Measurements from ENCODE around the gene SPATA33.

Gene SPATA33

DNA sequence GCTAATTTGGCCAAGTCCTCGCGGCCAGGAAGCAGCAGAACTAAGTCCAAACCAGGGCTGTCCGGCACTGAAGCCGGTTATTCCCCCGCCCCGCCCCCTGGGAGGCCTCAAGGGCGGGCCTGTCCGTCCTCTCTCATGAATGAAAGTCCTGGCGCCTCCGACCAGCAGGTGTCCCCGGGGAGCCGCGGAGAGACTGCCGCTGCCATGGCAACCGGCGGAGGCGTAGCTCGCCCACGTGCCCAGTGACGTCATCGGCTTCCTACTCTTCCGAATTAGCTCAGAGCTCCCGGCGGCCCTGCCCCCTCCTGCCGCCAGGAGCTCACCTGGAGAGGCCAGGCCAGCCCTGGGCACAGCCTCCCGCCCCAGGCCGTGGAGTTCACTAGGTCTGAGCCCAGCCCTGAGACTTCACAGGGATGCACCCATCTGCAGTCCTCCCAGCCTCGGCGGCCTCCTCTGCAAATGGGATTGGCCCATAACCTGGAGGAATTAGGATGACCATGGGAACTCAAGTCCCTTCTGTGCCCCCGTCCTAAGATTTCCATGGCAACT, 42.5 kb downstream of the SPATA33 start:
- peak; percentile 99 for DNase-seq
- Mint-ChIP-seq H3K4me1 (peaks cover 22% of the 10 kb centered on the region), H3K36me3 (ENCODE audit: low read depth) (peaks cover 8% of the 10 kb centered on the region), H3K9me3 (no peaks in the 10 kb centered on the region), H3K4me3 (peak overlapping the region; percentile 73), H3K27me3 (no peaks in the 10 kb centered on the region), H3K27ac (no peak overlapping the region)
- ATAC-seq: peak; percentile 30

DNA sequence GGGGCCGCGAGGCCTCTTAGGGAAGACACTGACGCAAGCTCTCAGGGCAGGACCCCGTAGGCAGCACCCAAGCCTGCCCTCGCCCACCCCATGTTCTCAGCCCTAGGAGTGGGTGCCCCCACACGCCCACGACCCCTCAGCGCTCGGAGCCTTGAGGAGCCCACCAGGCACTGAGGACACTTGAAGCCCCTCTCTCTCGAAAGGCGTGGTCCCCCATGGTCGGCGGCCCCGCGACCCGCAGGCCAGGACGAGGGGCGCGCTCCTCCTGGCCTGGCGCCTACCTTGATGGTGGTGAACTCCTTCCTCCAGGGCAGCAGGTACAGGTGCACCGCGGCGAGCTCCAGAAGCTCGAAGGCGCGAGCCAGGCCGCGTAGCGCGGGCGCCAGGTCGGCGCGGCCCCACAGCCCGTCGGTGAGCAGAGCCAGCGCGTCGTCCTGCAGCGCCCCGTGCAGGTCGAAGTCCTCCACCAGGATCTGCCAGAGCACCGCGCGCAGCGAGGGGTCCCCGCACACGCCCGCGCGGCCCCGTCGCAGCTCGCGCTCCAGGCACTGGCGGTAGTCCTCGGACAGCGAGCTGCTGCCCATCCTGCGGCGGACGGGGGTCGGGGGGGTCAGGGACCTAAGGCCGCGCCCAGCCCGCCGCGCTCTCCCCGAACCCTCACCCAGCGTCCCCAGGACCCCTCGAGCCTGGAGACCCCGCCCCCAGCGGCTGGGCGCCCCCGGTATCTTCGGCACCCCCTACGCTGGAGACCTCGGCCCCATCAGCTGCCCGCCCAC, 43.2 kb downstream of the SPATA33 start:
- H3K27me3 Mint-ChIP-seq: no peaks in the 10 kb centered on the region
- H3K4me3 Mint-ChIP-seq: peak overlapping the region; percentile 73
- no peak overlapping the region for H3K27ac Mint-ChIP-seq
- peaks cover 23% of the 10 kb centered on the region for H3K4me1 Mint-ChIP-seq
- ATAC-seq (peak; percentile 29), DNase-seq (peak; percentile 57)
- H3K36me3 Mint-ChIP-seq (ENCODE audit: low read depth): peaks cover 3% of the 10 kb centered on the region
- no peaks in the 10 kb centered on the region for H3K9me3 Mint-ChIP-seq

DNA sequence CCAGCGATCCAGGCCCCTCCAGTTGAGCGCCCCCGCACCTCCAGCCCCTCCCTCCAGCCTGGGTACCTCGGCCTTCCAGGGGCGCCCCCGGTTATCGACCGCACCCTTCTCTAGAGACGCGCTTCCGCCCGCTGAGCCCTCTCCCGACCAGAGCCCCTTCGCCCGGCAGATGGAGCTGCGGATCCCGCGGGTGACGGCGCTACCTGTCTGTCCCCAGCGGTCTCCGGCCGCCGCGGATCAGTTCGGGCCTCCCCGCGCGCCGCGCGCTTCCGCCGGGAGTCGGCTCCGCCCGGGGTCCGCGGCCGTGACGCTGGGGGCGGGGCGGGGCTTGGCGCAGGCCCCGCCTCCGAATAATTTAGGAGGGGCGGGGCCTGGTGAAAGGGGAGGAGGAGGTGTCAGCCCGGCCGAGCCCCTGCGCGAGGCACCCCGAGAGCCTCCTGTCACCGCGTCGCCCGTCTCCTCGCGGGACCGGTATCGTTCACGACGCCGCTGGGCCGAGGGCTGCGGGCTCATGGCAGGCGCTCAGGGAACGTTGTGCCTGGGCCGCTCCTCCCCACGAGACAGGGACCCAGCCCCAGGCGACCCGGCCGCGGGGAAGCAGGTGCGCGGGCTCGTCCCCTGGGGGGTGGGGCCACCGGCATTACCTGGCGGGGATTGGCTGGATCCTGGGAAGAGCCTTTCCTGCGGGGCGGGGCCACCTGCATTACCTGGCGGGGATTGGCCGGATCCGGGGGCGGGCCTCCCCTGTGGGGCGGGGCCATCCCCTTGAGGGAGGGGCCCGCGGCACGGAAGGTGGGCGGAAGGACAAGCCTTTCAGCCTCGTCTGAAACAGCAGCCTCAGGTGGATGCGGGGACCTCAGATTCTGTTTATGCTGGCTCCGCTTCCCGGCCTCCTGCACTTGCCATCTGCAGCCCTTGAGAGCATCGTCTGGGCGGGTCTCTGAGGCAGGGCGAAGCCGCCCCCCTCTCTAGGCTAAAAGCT, 44.1 kb downstream of the SPATA33 start, which contains the start of gene SPATA2L:
TSS of gene SPATA2L (minus strand) at position 281 of the 982 bp plus-strand sequence. CDS start 473 bp downstream, outside the sequence.
- Mint-ChIP-seq H3K27ac (no peak within 1 kb of the TSS), H3K4me3 (peak within 1 kb of the TSS; percentile 73), H3K36me3 (ENCODE audit: low read depth) (peaks cover 3% of the 10 kb centered on the region), H3K4me1 (peaks cover 26% of the 10 kb centered on the region), H3K27me3 (no peaks in the 10 kb centered on the region), H3K9me3 (no peaks in the 10 kb centered on the region)
- DNase-seq (peak; percentile 97), ATAC-seq (peak; percentile 66)

DNA sequence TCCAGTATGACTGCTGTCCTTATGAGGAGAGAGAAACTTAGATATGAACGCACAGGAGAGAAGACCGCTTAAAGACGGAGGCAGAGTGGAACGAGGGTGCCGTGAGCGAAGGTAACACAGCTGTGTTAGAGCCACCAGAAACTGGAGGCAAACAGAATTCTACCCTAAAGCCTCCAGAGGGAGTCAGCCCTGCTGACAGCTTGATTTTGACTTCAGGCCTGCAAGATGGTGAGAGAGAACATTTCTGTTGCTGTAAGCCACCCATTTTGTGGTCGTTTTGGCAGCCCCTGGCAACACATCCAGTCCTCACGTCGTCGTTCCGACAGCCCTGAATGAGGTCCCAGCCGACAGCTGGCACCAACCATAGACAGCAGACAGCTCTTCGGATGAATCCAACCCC, 46.6 kb downstream of the SPATA33 start:
- DNase-seq: no peak
- ATAC-seq: no peak
- no peak overlapping the region for H3K27ac Mint-ChIP-seq
- H3K4me3 Mint-ChIP-seq: no peak overlapping the region
- H3K36me3 Mint-ChIP-seq (ENCODE audit: low read depth): peaks cover under 1% of the 10 kb centered on the region
- no peaks in the 10 kb centered on the region for H3K27me3 Mint-ChIP-seq
- H3K9me3 Mint-ChIP-seq: no peaks in the 10 kb centered on the region
- peaks cover 23% of the 10 kb centered on the region for H3K4me1 Mint-ChIP-seq

DNA sequence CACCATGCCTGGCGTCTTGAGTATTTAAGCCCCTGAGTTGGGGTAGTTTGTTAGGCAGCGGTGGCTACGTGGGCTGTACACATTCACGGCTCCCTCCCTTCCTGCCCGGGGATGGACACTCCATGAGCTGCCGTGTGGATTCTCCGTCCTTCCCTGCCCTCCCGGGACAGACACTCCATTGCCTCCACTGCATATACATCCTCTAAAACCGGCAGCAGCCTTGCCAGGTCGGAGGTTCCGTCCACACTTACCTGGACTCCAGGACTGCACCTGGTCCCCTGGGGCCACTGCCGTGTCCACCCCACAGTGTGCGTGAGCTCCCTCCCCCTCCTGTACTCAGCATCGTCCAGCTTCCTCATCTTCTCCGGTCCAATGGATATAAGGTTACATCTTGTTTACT, 47.4 kb downstream of the SPATA33 start:
- Mint-ChIP-seq H3K27me3 (no peaks in the 10 kb centered on the region), H3K9me3 (no peaks in the 10 kb centered on the region), H3K4me1 (peaks cover 19% of the 10 kb centered on the region), H3K4me3 (no peak overlapping the region), H3K27ac (no peak overlapping the region), H3K36me3 (ENCODE audit: low read depth) (no peaks in the 10 kb centered on the region)
- ATAC-seq: no peak
- no peak for DNase-seq

DNA sequence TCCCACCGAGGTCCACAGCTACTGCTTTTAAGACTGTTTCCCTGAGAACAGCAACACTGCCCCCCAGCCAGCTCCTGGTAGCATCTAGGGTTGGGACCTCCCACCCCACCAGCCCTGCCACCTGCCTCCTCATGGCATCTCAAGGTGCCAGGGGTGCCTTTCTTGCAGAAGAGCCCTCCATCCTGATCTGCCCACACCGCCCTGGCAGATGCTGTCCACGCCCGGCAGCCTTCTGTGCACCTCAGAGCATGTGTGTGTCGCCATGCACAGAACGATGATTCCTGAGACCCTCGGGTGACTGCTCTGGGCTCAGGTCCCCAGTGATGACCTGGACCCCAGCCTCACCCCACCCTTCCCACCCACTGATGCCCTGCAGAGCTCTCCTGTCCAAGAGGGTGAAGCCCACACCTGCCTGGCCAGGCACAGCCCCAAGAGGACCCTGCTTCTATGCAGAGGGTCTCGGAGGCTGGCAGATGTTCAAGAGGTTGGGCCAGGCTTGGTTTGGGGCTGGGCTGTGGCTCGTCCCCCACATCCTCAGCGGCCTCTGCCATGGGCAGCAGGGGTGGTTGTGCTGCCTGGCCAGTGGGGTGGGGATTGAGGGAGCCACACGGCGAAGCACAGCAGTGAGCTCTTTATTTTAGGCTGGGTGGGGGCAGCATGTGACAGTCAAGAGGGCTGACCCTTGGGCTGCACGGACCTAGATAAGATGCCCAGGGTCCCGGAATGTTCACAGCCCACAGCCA, 49.1 kb downstream of the SPATA33 start:
- Mint-ChIP-seq H3K9me3 (no peaks in the 10 kb centered on the region), H3K4me3 (no peak overlapping the region), H3K27ac (no peak overlapping the region), H3K27me3 (no peaks in the 10 kb centered on the region), H3K4me1 (peaks cover 13% of the 10 kb centered on the region), H3K36me3 (ENCODE audit: low read depth) (no peaks in the 10 kb centered on the region)
- ATAC-seq (no peak), DNase-seq (no peak)

DNA sequence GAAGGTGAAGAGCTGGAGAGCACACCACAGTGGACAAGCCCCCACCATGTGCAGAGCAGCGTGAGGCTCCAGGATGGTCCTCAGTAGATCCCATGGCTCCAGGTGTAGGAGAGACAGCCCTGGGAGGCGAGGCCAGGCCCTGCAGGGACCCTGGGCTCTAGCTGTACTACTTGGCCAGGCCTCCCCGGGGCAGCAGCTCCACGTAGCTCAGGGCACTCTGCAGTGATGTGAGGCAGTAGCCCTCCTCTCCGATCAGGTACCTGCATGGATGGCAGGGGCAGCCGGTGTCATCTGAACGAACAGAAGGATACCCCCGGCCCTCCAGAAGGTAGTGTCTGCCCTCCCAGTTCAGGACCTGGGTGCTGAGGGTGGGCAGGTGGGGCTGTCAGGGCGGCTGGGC, 50.1 kb downstream of the SPATA33 start:
- Mint-ChIP-seq H3K36me3 (ENCODE audit: low read depth) (no peaks in the 10 kb centered on the region), H3K27ac (no peak overlapping the region), H3K9me3 (no peaks in the 10 kb centered on the region), H3K27me3 (no peaks in the 10 kb centered on the region), H3K4me3 (no peak overlapping the region), H3K4me1 (peaks cover 9% of the 10 kb centered on the region)
- DNase-seq: no peak
- no peak for ATAC-seq

DNA sequence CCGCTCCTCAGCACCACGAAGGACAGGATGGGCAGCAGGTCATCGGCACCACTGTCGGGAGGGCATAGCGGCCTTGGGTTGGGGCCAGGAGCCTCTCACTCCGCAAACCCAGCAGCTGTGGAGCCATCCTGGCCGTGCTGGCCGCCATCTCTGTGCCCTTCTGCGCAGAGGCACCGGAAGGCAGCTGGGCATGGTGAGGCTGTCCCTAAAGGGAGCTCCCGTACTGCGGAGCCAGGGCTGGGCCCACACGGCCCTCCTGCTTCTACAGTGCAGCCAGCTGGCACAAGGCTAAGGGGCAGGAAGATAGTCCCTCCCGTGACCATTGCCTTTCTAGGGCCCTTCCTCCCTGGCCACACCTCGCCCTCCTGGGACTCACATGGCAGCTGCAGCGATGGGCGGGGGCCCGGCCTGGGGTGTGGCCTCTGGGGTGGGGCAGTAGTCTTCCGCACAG, 50.9 kb downstream of the SPATA33 start:
- H3K4me3 Mint-ChIP-seq: no peak overlapping the region
- H3K27me3 Mint-ChIP-seq: no peaks in the 10 kb centered on the region
- H3K36me3 Mint-ChIP-seq (ENCODE audit: low read depth): peaks cover 2% of the 10 kb centered on the region
- ATAC-seq (no peak), DNase-seq (no peak)
- no peak overlapping the region for H3K27ac Mint-ChIP-seq
- H3K9me3 Mint-ChIP-seq: no peaks in the 10 kb centered on the region
- H3K4me1 Mint-ChIP-seq: peaks cover 8% of the 10 kb centered on the region

DNA sequence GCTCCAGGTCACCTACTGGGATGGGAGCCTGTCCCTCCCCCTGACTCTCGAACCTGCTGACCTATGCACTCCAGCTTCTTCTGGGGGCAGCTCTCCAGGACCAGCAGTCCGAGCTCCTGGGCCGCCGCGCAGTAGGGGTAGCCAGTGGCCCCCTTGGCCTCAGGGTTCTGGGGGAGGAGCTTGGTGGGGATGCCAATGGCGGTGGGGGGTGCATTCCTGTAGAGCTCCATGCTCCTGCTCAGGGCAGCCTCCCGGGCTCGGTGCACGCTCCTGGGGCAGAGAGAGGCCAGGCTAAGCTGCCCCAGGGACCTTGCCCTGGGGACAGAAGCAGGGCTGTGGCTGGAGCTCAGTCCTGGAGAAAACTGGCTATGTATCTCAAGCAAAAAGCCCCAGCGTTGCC, 51.5 kb downstream of the SPATA33 start:
- Mint-ChIP-seq H3K4me3 (no peak overlapping the region), H3K36me3 (ENCODE audit: low read depth) (peaks cover 7% of the 10 kb centered on the region), H3K27me3 (no peaks in the 10 kb centered on the region), H3K27ac (no peak overlapping the region), H3K9me3 (no peaks in the 10 kb centered on the region), H3K4me1 (peaks cover 11% of the 10 kb centered on the region)
- ATAC-seq: no peak
- no peak for DNase-seq

DNA sequence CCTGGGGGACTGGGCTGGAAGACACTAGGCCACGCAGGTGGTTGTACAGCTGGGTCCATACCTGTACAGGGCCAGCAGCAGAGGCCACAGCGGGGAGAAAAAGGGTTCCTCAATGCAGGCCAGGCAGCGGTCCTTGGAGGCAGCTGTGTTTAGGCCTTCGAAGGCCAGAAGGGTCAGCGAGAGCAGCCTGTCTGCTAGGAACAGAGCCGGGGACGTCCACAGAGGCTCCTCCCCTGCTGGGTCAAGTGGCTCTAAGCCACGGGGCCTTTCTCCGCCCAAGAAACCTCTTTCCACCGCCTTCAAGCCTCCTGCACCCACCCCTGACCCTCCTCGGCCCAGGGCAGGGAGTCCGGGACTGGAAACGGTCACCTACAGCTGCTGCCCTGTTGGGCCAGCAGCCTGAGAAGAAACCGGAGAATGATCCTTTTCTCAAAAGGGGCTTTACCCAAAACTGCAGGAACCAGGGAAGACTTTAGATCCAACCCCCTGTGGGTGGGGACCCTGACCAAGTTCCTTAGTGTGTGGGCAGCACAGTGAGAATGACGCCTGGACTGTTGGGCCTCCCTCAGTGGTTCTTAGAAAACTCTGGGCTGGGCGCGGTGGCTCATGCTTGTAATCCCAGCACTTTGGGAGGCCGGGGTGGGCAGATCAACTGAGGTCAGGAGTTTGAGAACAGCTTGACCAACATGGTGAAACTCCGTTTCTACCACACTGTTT, 52.2 kb downstream of the SPATA33 start:
- Mint-ChIP-seq H3K27me3 (no peaks in the 10 kb centered on the region), H3K9me3 (no peaks in the 10 kb centered on the region), H3K4me3 (no peak overlapping the region), H3K4me1 (peaks cover 18% of the 10 kb centered on the region), H3K27ac (no peak overlapping the region), H3K36me3 (ENCODE audit: low read depth) (peaks cover 13% of the 10 kb centered on the region)
- no peak for DNase-seq
- no peak for ATAC-seq

DNA sequence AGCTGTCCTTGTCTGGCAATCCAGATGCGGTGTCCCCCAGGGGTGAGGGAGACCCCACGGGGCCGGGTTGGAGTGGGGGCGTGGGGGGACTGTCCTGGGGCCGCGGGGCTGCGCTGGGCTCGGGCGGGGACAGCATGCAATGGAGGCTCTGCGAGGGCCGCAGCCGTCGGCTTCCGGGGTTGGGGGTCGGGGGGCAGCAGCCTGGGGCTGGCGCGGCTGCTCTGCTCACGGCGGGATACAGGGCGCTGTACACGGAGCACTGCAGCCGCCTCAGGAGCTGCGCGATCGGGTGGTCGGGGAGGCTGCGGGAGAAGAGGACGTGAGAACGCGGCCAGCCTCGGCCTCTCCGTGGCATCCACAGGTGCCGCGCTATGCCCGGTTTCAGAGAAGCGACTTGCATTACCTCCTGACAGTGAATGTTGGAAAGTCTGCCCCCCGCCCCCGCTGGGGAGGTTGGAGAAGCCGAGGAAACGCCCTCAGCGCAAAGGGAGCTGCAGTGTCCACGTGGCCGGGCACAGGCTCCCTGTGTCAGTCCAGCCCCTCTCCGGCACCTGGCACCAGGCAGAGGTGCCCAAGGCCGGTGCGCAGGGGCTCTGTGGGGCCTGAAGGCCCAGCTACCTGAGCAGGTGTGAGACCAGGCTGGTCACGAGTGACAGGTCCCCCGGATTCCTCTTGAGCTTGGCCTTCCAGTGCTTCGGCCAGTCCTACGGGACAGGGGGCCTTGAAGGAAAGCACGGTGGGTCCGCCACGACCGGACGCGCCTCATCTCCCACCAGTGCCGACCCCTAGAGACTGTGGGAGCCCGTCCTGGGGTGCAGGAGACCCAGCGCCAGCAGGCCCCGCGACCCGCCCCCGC, 53.3 kb downstream of the SPATA33 start:
- no peak for ATAC-seq
- H3K27me3 Mint-ChIP-seq: no peaks in the 10 kb centered on the region
- H3K27ac Mint-ChIP-seq: no peak overlapping the region
- no peak for DNase-seq
- no peaks in the 10 kb centered on the region for H3K9me3 Mint-ChIP-seq
- peaks cover 17% of the 10 kb centered on the region for H3K4me1 Mint-ChIP-seq
- H3K36me3 Mint-ChIP-seq (ENCODE audit: low read depth): peaks cover 15% of the 10 kb centered on the region
- H3K4me3 Mint-ChIP-seq: no peak overlapping the region

DNA sequence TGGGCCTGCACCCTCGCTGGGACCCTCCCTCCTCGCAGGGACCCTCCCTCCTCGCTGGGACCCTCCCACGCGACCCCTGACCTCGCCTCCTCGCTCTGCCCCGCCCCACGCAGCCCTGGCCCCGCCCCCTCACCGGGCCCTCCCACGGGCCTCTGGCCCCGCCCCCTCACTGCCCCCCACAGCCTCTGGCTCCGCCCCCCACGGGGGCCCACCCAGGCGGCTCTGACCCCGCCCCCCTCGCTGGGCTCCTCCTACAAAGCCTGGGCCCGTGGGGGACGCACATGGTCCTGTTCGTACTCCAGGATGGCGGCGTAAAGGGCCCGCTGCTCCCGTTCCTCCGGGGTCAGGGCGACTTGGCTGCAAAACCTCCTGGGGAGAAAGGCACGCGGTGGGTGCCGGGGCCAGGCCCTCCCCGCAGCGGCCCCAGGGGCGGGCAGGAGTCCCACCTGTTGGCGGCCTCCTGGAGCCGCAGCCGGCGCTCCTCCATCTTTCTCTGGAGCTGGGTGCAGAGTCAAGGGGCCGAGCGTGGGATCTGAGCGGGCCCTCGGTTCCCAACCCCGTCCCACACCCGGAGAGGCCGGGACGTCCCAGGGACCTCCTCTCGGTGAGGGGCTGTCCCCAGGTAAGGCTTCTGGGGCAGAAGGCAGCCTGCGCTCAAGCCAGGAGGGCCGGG, 54.1 kb downstream of the SPATA33 start:
- H3K4me3 Mint-ChIP-seq: peak overlapping the region; percentile 81
- H3K9me3 Mint-ChIP-seq: no peaks in the 10 kb centered on the region
- ATAC-seq (peak; percentile 71), DNase-seq (peak; percentile 92)
- peaks cover 15% of the 10 kb centered on the region for H3K36me3 Mint-ChIP-seq (ENCODE audit: low read depth)
- no peaks in the 10 kb centered on the region for H3K27me3 Mint-ChIP-seq
- peaks cover 14% of the 10 kb centered on the region for H3K4me1 Mint-ChIP-seq
- H3K27ac Mint-ChIP-seq: peak overlapping the region; percentile 69

Data from activated naive CD8-positive, alpha-beta T cell treated with anti-CD3 and anti-CD28 coated beads, Interleukin-2, amount 50 U/mL, for 24 hours (primary cell).